Measurements from ENCODE around the gene LRMDA.
"Not testable (repeated sequence)": the region's sequence is repeated elsewhere in the genome, so short reads cannot be mapped to it uniquely, and the experiment has no call there.

LRMDA gene

GRCh38 chr10:75617485-75618155 is 186.2 kb downstream of the LRMDA start:
- Mint-ChIP-seq H3K27ac (no peak overlapping the region), H3K4me1 (ENCODE audit: low read depth) (no peaks in the 10 kb centered on the region), H3K36me3 (ENCODE audit: low read depth) (no peaks in the 10 kb centered on the region), H3K4me3 (no peak overlapping the region), H3K27me3 (ENCODE audit: low read depth) (peaks cover 12% of the 10 kb centered on the region), H3K9me3 (no peaks in the 10 kb centered on the region)

- H3K4me1 Mint-ChIP-seq (ENCODE audit: low read depth): no peaks in the 10 kb centered on the region
- H3K27ac Mint-ChIP-seq: no peak overlapping the region
- H3K36me3 Mint-ChIP-seq (ENCODE audit: low read depth): no peaks in the 10 kb centered on the region
- H3K9me3 Mint-ChIP-seq: no peaks in the 10 kb centered on the region
- H3K4me3 Mint-ChIP-seq: no peak overlapping the region
- H3K27me3 Mint-ChIP-seq (ENCODE audit: low read depth): peaks cover 1% of the 10 kb centered on the region
Observed at GRCh38 chr10:75619635-75620034, 188.2 kb downstream of the LRMDA start.

- Mint-ChIP-seq H3K27ac (no peak overlapping the region), H3K4me1 (ENCODE audit: low read depth) (no peaks in the 10 kb centered on the region), H3K36me3 (ENCODE audit: low read depth) (no peaks in the 10 kb centered on the region), H3K27me3 (ENCODE audit: low read depth) (no peaks in the 10 kb centered on the region), H3K4me3 (no peak overlapping the region), H3K9me3 (no peaks in the 10 kb centered on the region)
Observed at GRCh38 chr10:75620356-75620755, 188.9 kb downstream of the LRMDA start.

- not testable (repeated sequence) for H3K9me3 Mint-ChIP-seq; H3K27ac Mint-ChIP-seq; H3K27me3 Mint-ChIP-seq (ENCODE audit: low read depth)
Observed at GRCh38 chr10:75621003-75621402, 189.6 kb downstream of the LRMDA start.

GRCh38 chr10:75622503-75622902 is 191.1 kb downstream of the LRMDA start:
- H3K27ac Mint-ChIP-seq: no peak overlapping the region
- no peaks in the 10 kb centered on the region for H3K9me3 Mint-ChIP-seq
- no peak overlapping the region for H3K4me3 Mint-ChIP-seq
- H3K36me3 Mint-ChIP-seq (ENCODE audit: low read depth): no peaks in the 10 kb centered on the region
- H3K4me1 Mint-ChIP-seq (ENCODE audit: low read depth): no peaks in the 10 kb centered on the region
- no peaks in the 10 kb centered on the region for H3K27me3 Mint-ChIP-seq (ENCODE audit: low read depth)

More at GRCh38 chr10:75621003-75621402, 189.6 kb downstream of the LRMDA start:
- H3K36me3 Mint-ChIP-seq (ENCODE audit: low read depth); H3K4me1 Mint-ChIP-seq (ENCODE audit: low read depth); H3K4me3 Mint-ChIP-seq: not testable (repeated sequence)

- H3K27me3 Mint-ChIP-seq (ENCODE audit: low read depth): no peaks in the 10 kb centered on the region
- no peaks in the 10 kb centered on the region for H3K9me3 Mint-ChIP-seq
- no peaks in the 10 kb centered on the region for H3K4me1 Mint-ChIP-seq (ENCODE audit: low read depth)
- H3K27ac Mint-ChIP-seq: no peak overlapping the region
- H3K36me3 Mint-ChIP-seq (ENCODE audit: low read depth): no peaks in the 10 kb centered on the region
- H3K4me3 Mint-ChIP-seq: no peak overlapping the region
Observed at GRCh38 chr10:75623310-75624093, 192.1 kb downstream of the LRMDA start.

- Mint-ChIP-seq H3K27me3 (ENCODE audit: low read depth) (no peaks in the 10 kb centered on the region), H3K4me1 (ENCODE audit: low read depth) (no peaks in the 10 kb centered on the region)
Observed at GRCh38 chr10:75624638-75625037, 193.2 kb downstream of the LRMDA start.

GRCh38 chr10:75630746-75631145 is 199.3 kb downstream of the LRMDA start:
- no peak overlapping the region for H3K4me3 Mint-ChIP-seq
- no peaks in the 10 kb centered on the region for H3K36me3 Mint-ChIP-seq (ENCODE audit: low read depth)
- no peaks in the 10 kb centered on the region for H3K27me3 Mint-ChIP-seq (ENCODE audit: low read depth)
- no peaks in the 10 kb centered on the region for H3K4me1 Mint-ChIP-seq (ENCODE audit: low read depth)
- H3K27ac Mint-ChIP-seq: no peak overlapping the region
- no peaks in the 10 kb centered on the region for H3K9me3 Mint-ChIP-seq

More at GRCh38 chr10:75624638-75625037, 193.2 kb downstream of the LRMDA start:
- no peaks in the 10 kb centered on the region for H3K36me3 Mint-ChIP-seq (ENCODE audit: low read depth)
- no peaks in the 10 kb centered on the region for H3K9me3 Mint-ChIP-seq
- no peak overlapping the region for H3K27ac Mint-ChIP-seq
- no peak overlapping the region for H3K4me3 Mint-ChIP-seq

GRCh38 chr10:75632805-75633462 is 201.5 kb downstream of the LRMDA start:
- H3K4me3 Mint-ChIP-seq: no peak overlapping the region
- H3K27ac Mint-ChIP-seq: no peak overlapping the region
- no peaks in the 10 kb centered on the region for H3K4me1 Mint-ChIP-seq (ENCODE audit: low read depth)
- no peaks in the 10 kb centered on the region for H3K27me3 Mint-ChIP-seq (ENCODE audit: low read depth)
- H3K9me3 Mint-ChIP-seq: no peaks in the 10 kb centered on the region
- H3K36me3 Mint-ChIP-seq (ENCODE audit: low read depth): no peaks in the 10 kb centered on the region

GRCh38 chr10:75633568-75633967 is 202.1 kb downstream of the LRMDA start:
- no peak overlapping the region for H3K27ac Mint-ChIP-seq
- H3K4me3 Mint-ChIP-seq: no peak overlapping the region
- H3K9me3 Mint-ChIP-seq: no peaks in the 10 kb centered on the region
- H3K4me1 Mint-ChIP-seq (ENCODE audit: low read depth): no peaks in the 10 kb centered on the region
- H3K27me3 Mint-ChIP-seq (ENCODE audit: low read depth): no peaks in the 10 kb centered on the region
- H3K36me3 Mint-ChIP-seq (ENCODE audit: low read depth): no peaks in the 10 kb centered on the region

GRCh38 chr10:75634947-75635346 is 203.5 kb downstream of the LRMDA start:
- H3K4me1 Mint-ChIP-seq (ENCODE audit: low read depth): no peaks in the 10 kb centered on the region
- H3K9me3 Mint-ChIP-seq: no peaks in the 10 kb centered on the region
- H3K4me3 Mint-ChIP-seq: no peak overlapping the region
- peaks cover 3% of the 10 kb centered on the region for H3K27me3 Mint-ChIP-seq (ENCODE audit: low read depth)
- no peaks in the 10 kb centered on the region for H3K36me3 Mint-ChIP-seq (ENCODE audit: low read depth)
- H3K27ac Mint-ChIP-seq: no peak overlapping the region

- Mint-ChIP-seq H3K4me1 (ENCODE audit: low read depth) (no peaks in the 10 kb centered on the region), H3K4me3 (no peak overlapping the region), H3K9me3 (no peaks in the 10 kb centered on the region)
Observed at GRCh38 chr10:75638752-75639151, 207.3 kb downstream of the LRMDA start.

GRCh38 chr10:75639736-75640135 is 208.3 kb downstream of the LRMDA start:
- Mint-ChIP-seq H3K36me3 (ENCODE audit: low read depth) (no peaks in the 10 kb centered on the region), H3K9me3 (no peaks in the 10 kb centered on the region), H3K4me1 (ENCODE audit: low read depth) (no peaks in the 10 kb centered on the region), H3K27me3 (ENCODE audit: low read depth) (peaks cover 3% of the 10 kb centered on the region), H3K27ac (no peak overlapping the region), H3K4me3 (no peak overlapping the region)

More at GRCh38 chr10:75638752-75639151, 207.3 kb downstream of the LRMDA start:
- Mint-ChIP-seq H3K27ac (no peak overlapping the region), H3K27me3 (ENCODE audit: low read depth) (peaks cover 3% of the 10 kb centered on the region), H3K36me3 (ENCODE audit: low read depth) (no peaks in the 10 kb centered on the region)

- Mint-ChIP-seq H3K27ac (no peak overlapping the region), H3K4me3 (no peak overlapping the region), H3K27me3 (ENCODE audit: low read depth) (peaks cover 3% of the 10 kb centered on the region), H3K4me1 (ENCODE audit: low read depth) (no peaks in the 10 kb centered on the region), H3K36me3 (ENCODE audit: low read depth) (no peaks in the 10 kb centered on the region), H3K9me3 (no peaks in the 10 kb centered on the region)
Observed at GRCh38 chr10:75640381-75640780, 209.0 kb downstream of the LRMDA start.

GRCh38 chr10:75640803-75641202 is 209.4 kb downstream of the LRMDA start:
- Mint-ChIP-seq H3K9me3 (no peaks in the 10 kb centered on the region), H3K4me3 (no peak overlapping the region), H3K27me3 (ENCODE audit: low read depth) (peaks cover 3% of the 10 kb centered on the region), H3K4me1 (ENCODE audit: low read depth) (no peaks in the 10 kb centered on the region), H3K27ac (no peak overlapping the region), H3K36me3 (ENCODE audit: low read depth) (no peaks in the 10 kb centered on the region)

Measured in T-helper 1 cell treated with Interleukin-12 subunit alpha and Interleukin-12 subunit beta and Interleukin-4 antibody, amounts not matched to agents 30 μg/mL and 1 μg/mL, for 36 hours (primary cell).